HG03097 (cell line): ENCODE data around the gene TSPEAR.
"Not testable (repeated sequence)": the region's sequence is repeated elsewhere in the genome, so short reads cannot be mapped to it uniquely, and the experiment has no call there.

Experiments
- ATAC-seq: cut with Tn5 transposase; IDR thresholded peaks from one replicate; pipeline ENCODE4 v1.9.1; 2021; ENCODE audit not compliant: unreplicated experiment, low FRiP score

Gene TSPEAR

GRCh38 chr21:44614161-44614631 lies 97.2 kb downstream of the TSPEAR start:
- ATAC-seq: no peak

GRCh38 chr21:44613386-44614155 lies 97.8 kb downstream of the TSPEAR start:
- ATAC-seq: no peak

- ATAC-seq: no peak
Measured at GRCh38 chr21:44612669-44613229, 98.6 kb downstream of the TSPEAR start.

- ATAC-seq: no peak
Measured at GRCh38 chr21:44612029-44612486, 99.3 kb downstream of the TSPEAR start, which contains the start of gene KRTAP10-8. Gene KRTAP10-8, plus strand, starts transcription at chr21:44612079. Its CDS starts 22 bp downstream, at chr21:44612101.

GRCh38 chr21:44611551-44611950 lies 99.8 kb downstream of the TSPEAR start:
- no peak for ATAC-seq

GRCh38 chr21:44610157-44610843 lies 101.1 kb downstream of the TSPEAR start:
- ATAC-seq: not testable (repeated sequence)

- no peak for ATAC-seq
Measured at GRCh38 chr21:44609193-44609592, 102.2 kb downstream of the TSPEAR start.

- no peak for ATAC-seq
Measured at GRCh38 chr21:44606495-44606894, 104.9 kb downstream of the TSPEAR start.

- ATAC-seq: no peak
Measured at GRCh38 chr21:44603911-44604310, 107.5 kb downstream of the TSPEAR start.

GRCh38 chr21:44603109-44603875 lies 108.1 kb downstream of the TSPEAR start:
- ATAC-seq: no peak

GRCh38 chr21:44602463-44602850 lies 108.9 kb downstream of the TSPEAR start:
- ATAC-seq: no peak

GRCh38 chr21:44601596-44602462 lies 109.5 kb downstream of the TSPEAR start:
- no peak for ATAC-seq

GRCh38 chr21:44601091-44601490 lies 110.3 kb downstream of the TSPEAR start:
- ATAC-seq: not testable (repeated sequence)

GRCh38 chr21:44600118-44600978 lies 111.0 kb downstream of the TSPEAR start, which contains the start of gene KRTAP10-7:
Gene KRTAP10-7, plus strand, starts transcription at chr21:44600597. Its CDS starts 25 bp downstream, at chr21:44600622.
- ATAC-seq: not testable (repeated sequence)

GRCh38 chr21:44599264-44600029 lies 111.9 kb downstream of the TSPEAR start:
- no peak for ATAC-seq

- no peak for ATAC-seq
Measured at GRCh38 chr21:44598061-44598460, 113.3 kb downstream of the TSPEAR start.

GRCh38 chr21:44596068-44596725 lies 115.2 kb downstream of the TSPEAR start:
- ATAC-seq: no peak
